GM12892 (cell line): ENCODE measurements around the gene CNDP2.

Experiments used
- DNase-seq: peaks from one replicate; pipeline ENCODE4 v3.0.0; 2011; ENCODE audit not compliant: insufficient read length
- FAIRE-seq: peaks from 2 replicates; lab custom pipeline; 2011; peaks lifted over from hg19 to GRCh38; lab: Jason Lieb, UNC
- POLR2A ChIP-seq: IDR thresholded peaks from 2 replicates; pipeline ENCODE4 v1.6.1; 2011; ENCODE audit warnings: low read depth, low read length, control low read depth
- POLR2AphosphoS5 ChIP-seq: IDR thresholded peaks from 2 replicates; pipeline ENCODE4 v1.6.1; 2011; ENCODE audit warnings: low read depth, low read length, control low read depth
- TAF1 ChIP-seq: IDR thresholded peaks from 2 replicates; pipeline ENCODE4 v1.6.1; 2011; ENCODE audit warnings: low read depth, mild to moderate bottlenecking, control low read depth, low read length, borderline replicate concordance

Gene CNDP2

GRCh38 chr18:74476140-74476539 lies 20.0 kb upstream of the CNDP2 start:
- DNase-seq = no peak
- TF ChIP-seq POLR2A (no peak), TAF1 (no peak), POLR2AphosphoS5 (no peak)
- no peak for FAIRE-seq

- no peak for FAIRE-seq
Measured at GRCh38 chr18:74477771-74478170, 18.4 kb upstream of the CNDP2 start.

GRCh38 chr18:74478316-74478715 lies 17.8 kb upstream of the CNDP2 start:
- no peak for DNase-seq
- FAIRE-seq = no peak
- TF ChIP-seq POLR2AphosphoS5 = no peak
- TF ChIP-seq TAF1 = no peak
- no peak for TF ChIP-seq POLR2A

More at GRCh38 chr18:74477771-74478170, 18.4 kb upstream of the CNDP2 start:
- no peak for DNase-seq
- TF ChIP-seq TAF1 = no peak
- no peak for TF ChIP-seq POLR2AphosphoS5
- TF ChIP-seq POLR2A = no peak

GRCh38 chr18:74478880-74479279 lies 17.3 kb upstream of the CNDP2 start:
- FAIRE-seq (no peak), DNase-seq (no peak)
- TF ChIP-seq POLR2A = no peak
- TF ChIP-seq TAF1 = no peak
- TF ChIP-seq POLR2AphosphoS5 = no peak

GRCh38 chr18:74479486-74480148 lies 16.5 kb upstream of the CNDP2 start:
- DNase-seq (no peak), FAIRE-seq (no peak)
- TF ChIP-seq POLR2A (no peak), TAF1 (no peak), POLR2AphosphoS5 (no peak)

- FAIRE-seq (no peak), DNase-seq (no peak)
- no peak for TF ChIP-seq POLR2A
Measured at GRCh38 chr18:74480149-74480651, 16.0 kb upstream of the CNDP2 start.

GRCh38 chr18:74482697-74483096 lies 13.5 kb upstream of the CNDP2 start:
- TF ChIP-seq POLR2AphosphoS5 = no peak
- FAIRE-seq = no peak
- no peak for DNase-seq

GRCh38 chr18:74486119-74486849 lies 9.9 kb upstream of the CNDP2 start:
- FAIRE-seq (no peak), DNase-seq (no peak)
- TF ChIP-seq POLR2AphosphoS5 (no peak), POLR2A (no peak)

- FAIRE-seq = no peak
- TF ChIP-seq TAF1 (no peak), POLR2AphosphoS5 (no peak), POLR2A (no peak)
- DNase-seq = no peak
Measured at GRCh38 chr18:74488354-74488753, 7.8 kb upstream of the CNDP2 start.

GRCh38 chr18:74488864-74489263 lies 7.3 kb upstream of the CNDP2 start:
- DNase-seq (no peak), FAIRE-seq (no peak)

GRCh38 chr18:74489676-74490075 lies 6.5 kb upstream of the CNDP2 start:
- no peak for DNase-seq
- FAIRE-seq = no peak
- TF ChIP-seq TAF1 (no peak), POLR2AphosphoS5 (no peak), POLR2A (no peak)

More at GRCh38 chr18:74488864-74489263, 7.3 kb upstream of the CNDP2 start:
- TF ChIP-seq POLR2AphosphoS5 (no peak), POLR2A (no peak), TAF1 (no peak)

GRCh38 chr18:74492259-74492658 lies 3.9 kb upstream of the CNDP2 start:
- FAIRE-seq (no peak), DNase-seq (no peak)

More at GRCh38 chr18:74492259-74492658, 3.9 kb upstream of the CNDP2 start:
- TF ChIP-seq POLR2A (no peak), TAF1 (no peak), POLR2AphosphoS5 (no peak)
